PFSK-1 (cell line): ENCODE measurements around the gene SPG7.

Experiments
- FOXP2 ChIP-seq: optimal IDR thresholded peaks from 2 replicates; pipeline ENCODE3; 2011; ENCODE audit warnings: borderline replicate concordance, control low read depth, inconsistent platforms; ENCODE audit not compliant: insufficient read depth; ENCODE audit errors: extremely low read length, extremely low read depth
- POLR2AphosphoS5 ChIP-seq: IDR thresholded peaks from 2 replicates; pipeline ENCODE4 v1.6.1; 2012; ENCODE audit warnings: low read depth, mild to moderate bottlenecking, control low read depth, low read length, moderate library complexity
- SIN3A ChIP-seq: IDR thresholded peaks from 2 replicates; pipeline ENCODE4 v1.6.1; 2012; ENCODE audit warnings: mild to moderate bottlenecking, low read length, moderate library complexity, borderline replicate concordance; ENCODE audit not compliant: insufficient read depth
- TAF1 ChIP-seq: IDR thresholded peaks from 2 replicates; pipeline ENCODE4 v1.6.1; 2012; ENCODE audit warnings: low read length, control low read depth, borderline replicate concordance; ENCODE audit not compliant: insufficient read depth
- TF ChIP-seq, protein P1 (sequence below), 2 experiments: IDR thresholded peaks; 2 replicates each; pipeline versions ENCODE4 v1.6.1 to v1.8.0; 2011 to 2012; ENCODE audit warnings: low read depth in 2 of 2, low read length in 2 of 2, control low read depth in 1 of 2, inconsistent platforms in 1 of 2, mild to moderate bottlenecking in 1 of 2, moderate library complexity in 1 of 2; ENCODE audit not compliant: insufficient read depth in 1 of 2

Gene SPG7

DNA sequence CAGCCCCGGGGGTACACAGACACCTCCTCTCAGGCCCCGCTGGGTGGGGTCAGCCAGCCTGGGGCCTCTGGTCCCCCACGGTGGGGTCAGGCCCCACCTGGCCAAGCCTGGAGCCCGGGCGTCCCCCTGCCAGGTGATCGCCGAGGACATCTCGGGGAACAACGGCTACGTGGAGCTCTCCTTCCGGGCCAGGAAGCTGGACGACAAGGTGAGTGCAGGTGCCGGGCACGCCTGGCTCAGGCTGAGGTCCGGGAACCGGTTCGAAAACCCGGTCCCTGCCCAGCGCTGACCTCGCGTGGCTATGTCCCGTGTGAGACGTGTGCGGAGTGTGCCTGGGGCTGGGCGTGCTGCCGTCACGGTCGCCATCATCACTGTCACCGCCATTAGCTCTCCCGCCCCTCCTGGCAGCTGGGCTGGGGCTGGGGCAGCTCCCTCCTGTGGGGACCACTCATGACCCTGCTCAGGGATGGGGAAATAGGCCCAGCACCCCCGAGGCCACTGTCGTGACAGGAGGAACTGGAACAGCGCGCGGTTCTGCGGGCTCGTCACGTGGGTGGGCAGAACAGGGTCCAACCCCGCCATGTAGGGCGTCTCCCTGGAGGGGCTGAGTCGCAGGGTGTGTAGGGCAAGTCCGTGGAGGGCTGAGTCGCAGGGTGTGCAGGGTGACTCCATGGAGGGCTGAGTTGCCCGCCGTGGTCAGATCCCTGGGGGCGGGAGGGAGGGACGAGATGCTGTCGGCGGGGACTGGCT is 75.9 kb downstream of the SPG7 start:
- TF ChIP-seq TAF1: no peak
- TF ChIP-seq SIN3A: no peak
- no peak for TF ChIP-seq FOXP2
- no peak for TF ChIP-seq POLR2AphosphoS5
- TF ChIP-seq, protein P1, sequence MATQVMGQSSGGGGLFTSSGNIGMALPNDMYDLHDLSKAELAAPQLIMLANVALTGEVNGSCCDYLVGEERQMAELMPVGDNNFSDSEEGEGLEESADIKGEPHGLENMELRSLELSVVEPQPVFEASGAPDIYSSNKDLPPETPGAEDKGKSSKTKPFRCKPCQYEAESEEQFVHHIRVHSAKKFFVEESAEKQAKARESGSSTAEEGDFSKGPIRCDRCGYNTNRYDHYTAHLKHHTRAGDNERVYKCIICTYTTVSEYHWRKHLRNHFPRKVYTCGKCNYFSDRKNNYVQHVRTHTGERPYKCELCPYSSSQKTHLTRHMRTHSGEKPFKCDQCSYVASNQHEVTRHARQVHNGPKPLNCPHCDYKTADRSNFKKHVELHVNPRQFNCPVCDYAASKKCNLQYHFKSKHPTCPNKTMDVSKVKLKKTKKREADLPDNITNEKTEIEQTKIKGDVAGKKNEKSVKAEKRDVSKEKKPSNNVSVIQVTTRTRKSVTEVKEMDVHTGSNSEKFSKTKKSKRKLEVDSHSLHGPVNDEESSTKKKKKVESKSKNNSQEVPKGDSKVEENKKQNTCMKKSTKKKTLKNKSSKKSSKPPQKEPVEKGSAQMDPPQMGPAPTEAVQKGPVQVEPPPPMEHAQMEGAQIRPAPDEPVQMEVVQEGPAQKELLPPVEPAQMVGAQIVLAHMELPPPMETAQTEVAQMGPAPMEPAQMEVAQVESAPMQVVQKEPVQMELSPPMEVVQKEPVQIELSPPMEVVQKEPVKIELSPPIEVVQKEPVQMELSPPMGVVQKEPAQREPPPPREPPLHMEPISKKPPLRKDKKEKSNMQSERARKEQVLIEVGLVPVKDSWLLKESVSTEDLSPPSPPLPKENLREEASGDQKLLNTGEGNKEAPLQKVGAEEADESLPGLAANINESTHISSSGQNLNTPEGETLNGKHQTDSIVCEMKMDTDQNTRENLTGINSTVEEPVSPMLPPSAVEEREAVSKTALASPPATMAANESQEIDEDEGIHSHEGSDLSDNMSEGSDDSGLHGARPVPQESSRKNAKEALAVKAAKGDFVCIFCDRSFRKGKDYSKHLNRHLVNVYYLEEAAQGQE (IDR thresholded peaks at IDR 0.05; ENCODE audit: insufficient read depth in 1 of 2, low read depth in 2 of 2, low read length in 2 of 2): no peak

DNA sequence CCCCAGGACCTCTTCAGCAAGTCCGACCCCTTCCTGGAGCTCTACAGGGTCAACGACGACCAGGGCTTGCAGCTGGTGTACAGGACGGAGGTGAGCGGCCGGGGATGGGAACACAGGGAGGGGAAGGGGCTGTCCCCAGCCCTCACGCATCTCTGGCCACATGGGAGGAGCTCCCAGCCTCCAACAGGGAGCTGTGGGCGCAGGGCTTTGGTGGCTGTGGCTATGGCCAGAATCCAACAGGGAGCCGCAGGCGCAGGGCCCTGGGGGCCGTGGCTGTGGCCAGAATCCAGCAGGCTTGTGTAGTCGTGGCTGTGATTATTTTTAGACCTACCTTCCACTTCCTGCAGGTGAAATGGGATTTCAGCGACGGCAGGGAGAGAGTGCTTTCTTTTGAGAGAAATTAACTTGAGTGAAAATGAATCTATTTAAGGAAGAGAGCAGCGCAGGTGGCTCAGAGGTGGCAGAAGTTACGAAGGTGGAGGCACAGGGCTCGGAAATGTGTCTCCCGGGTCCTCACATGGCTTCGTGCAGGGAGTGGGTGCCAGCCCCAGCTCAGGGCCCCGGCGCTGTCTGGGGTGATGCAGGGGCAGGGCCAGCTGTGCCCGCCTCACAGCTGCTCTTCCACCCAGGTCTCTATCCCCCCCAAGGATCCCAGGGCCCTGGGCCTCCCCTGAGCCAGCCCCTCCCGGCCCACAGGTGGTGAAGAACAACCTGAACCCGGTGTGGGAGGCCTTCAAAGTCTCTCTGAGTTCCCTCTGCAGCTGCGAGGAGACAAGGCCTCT is 76.8 kb downstream of the SPG7 start:
- TF ChIP-seq SIN3A (no peak), TAF1 (no peak), POLR2AphosphoS5 (no peak), FOXP2 (no peak)
- TF ChIP-seq, protein P1 (IDR thresholded peaks at IDR 0.05; ENCODE audit: insufficient read depth in 1 of 2, low read depth in 2 of 2, low read length in 2 of 2): no peak

DNA sequence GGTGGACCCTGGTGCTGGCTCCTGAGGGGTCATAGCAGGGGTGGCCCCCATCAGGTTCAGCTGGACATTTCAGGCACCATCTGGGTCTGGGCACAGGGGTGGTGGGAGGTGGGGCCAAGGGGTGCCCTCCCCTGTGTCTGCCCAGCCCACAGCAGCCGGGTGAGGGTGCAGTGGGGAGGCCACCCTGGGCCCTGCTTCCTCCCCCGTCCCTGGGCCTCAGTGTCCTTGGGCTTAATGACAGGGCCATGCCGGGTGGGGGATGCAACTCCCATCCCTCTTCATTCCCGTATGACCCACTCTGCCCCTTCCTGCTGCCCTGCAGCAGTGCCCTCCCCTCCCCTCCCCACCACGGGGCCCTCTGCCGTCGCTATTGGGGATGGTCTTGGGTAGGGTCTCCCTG is 78.0 kb downstream of the SPG7 start:
- TF ChIP-seq TAF1: no peak
- no peak for TF ChIP-seq FOXP2
- TF ChIP-seq POLR2AphosphoS5: no peak
- no peak for TF ChIP-seq SIN3A
- TF ChIP-seq, protein P1 (IDR thresholded peaks at IDR 0.05; ENCODE audit: insufficient read depth in 1 of 2, low read depth in 2 of 2, low read length in 2 of 2): no peak

DNA sequence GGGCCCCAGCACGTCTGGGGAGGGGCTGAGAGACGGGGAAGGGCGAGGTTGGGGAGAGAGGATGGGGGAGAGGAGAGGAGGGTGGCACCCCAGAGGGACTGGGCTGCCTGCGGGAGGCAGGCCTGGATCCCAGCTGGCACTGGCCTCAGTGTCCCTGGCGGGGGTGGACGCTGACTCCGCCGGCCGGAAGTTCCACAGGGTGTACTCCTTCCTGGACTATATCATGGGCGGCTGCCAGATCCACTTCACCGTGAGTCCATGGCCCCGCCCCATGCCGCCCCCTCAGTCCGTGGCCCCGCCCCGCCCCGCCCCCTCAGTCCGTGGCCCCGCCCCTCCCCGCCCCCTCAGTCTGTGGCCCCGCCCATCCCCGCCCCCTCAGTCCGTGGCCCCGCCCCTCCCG is 78.7 kb downstream of the SPG7 start:
- TF ChIP-seq, protein P1 (IDR thresholded peaks at IDR 0.05; ENCODE audit: insufficient read depth in 1 of 2, low read depth in 2 of 2, low read length in 2 of 2): no peak
- TF ChIP-seq TAF1 (no peak), SIN3A (no peak), FOXP2 (no peak), POLR2AphosphoS5 (no peak)
